GM12865 (cell line): ENCODE results near the gene PRIMA1.

ENCODE experiments used
- DNase-seq: peaks from one replicate; pipeline ENCODE4 v3.0.0; 2010; ENCODE audit warnings: low read depth
- H3K4me3 ChIP-seq: 2 replicates; pipeline ENCODE4 v1.5.1; 2011; ENCODE audit warnings: mild to moderate bottlenecking, low read depth, low read length, control low read depth
- TF ChIP-seq, protein P1 (sequence below): IDR thresholded peaks from 2 replicates; pipeline ENCODE4 v1.5.1; 2011; ENCODE audit warnings: low read length, control low read depth, low read depth, inconsistent platforms; ENCODE audit not compliant: insufficient read depth; ENCODE audit errors: missing control alignments

PRIMA1 gene

DNA sequence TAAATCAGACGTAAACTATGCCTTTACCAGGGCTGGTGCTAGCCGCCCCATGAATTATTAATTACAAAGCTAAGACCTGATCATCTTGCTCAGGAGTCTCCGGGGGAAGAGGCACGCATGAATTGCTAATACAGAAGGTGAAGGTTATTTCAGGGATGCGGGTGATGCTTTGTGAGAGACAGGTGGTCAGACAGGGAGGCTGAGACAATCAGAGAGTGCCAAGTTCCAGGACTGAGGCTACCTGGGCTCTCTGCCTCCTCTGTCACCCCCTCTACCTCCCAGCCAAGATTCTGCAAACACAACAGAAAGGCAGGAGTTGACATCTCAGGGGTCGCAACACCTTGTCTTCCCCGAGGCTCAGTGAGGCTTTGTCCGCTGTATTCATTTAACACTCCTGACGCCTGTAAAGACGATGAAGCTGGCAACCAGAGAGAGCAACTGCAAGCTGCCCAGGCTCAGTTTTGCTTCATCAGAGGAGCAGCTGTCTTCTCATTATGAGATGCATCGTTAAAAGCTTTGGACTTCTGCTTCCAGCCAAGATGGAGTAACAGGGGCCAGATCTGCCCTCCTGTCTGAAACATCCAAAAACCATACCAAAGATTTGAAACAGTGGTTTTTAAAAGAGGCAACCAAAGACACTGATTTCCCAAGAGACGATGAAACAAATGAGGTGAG is 46.6 kb downstream of the PRIMA1 start:
- TF ChIP-seq, protein P1, sequence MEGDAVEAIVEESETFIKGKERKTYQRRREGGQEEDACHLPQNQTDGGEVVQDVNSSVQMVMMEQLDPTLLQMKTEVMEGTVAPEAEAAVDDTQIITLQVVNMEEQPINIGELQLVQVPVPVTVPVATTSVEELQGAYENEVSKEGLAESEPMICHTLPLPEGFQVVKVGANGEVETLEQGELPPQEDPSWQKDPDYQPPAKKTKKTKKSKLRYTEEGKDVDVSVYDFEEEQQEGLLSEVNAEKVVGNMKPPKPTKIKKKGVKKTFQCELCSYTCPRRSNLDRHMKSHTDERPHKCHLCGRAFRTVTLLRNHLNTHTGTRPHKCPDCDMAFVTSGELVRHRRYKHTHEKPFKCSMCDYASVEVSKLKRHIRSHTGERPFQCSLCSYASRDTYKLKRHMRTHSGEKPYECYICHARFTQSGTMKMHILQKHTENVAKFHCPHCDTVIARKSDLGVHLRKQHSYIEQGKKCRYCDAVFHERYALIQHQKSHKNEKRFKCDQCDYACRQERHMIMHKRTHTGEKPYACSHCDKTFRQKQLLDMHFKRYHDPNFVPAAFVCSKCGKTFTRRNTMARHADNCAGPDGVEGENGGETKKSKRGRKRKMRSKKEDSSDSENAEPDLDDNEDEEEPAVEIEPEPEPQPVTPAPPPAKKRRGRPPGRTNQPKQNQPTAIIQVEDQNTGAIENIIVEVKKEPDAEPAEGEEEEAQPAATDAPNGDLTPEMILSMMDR: no peak
- no peak overlapping the region for H3K4me3 ChIP-seq
- DNase-seq: no peak

DNA sequence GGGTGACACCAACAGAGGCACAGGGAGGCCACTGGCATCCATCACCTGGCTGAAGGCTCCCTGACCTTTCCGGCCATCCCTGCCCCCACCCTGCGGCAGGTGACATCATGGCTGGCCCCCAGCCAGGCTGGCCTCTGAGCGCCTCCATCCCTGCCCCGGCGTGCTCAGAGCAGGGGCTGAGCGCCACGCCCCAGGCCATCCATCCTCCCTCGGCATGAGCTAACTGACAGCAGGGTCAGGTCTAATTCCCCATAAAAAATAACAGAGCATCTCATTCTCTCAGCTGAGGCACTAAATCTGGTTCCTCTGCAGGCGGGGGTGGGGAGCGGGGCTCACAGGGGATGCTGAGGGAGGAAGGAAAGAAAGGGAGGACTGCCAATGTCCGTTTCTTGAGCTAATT is 50.7 kb downstream of the PRIMA1 start:
- TF ChIP-seq, protein P1: no peak
- no peak overlapping the region for H3K4me3 ChIP-seq
- no peak for DNase-seq

DNA sequence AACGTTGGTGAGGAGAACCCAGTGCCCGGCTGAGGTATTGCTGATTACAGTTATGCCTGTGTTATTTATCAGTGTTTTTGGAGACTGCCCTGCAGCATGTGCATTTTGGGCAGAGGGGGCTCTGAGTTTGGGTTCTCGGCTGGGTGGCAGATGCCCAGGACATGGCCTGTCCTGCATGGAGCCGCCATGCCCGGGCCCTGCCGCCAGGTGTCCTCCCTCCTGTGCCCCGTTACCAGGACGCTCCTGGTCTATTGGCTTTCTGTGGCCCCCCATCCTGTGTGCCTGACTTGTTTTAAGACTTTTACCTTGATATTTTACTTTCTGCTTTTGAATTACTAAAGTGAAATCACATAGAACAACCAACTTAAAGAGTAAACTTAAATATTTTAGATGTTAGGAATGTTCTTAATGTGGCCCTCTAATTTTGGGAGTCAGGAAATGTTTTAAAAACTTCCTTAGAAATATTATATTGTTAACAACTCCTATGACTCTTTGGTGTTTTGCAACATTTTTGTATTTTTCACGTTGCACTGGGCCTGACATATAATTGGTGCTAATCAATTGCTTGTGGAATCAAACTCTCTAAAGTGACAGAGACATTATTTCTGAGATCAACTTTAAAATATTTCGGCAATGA is 51.8 kb downstream of the PRIMA1 start:
- TF ChIP-seq, protein P1: no peak
- no peak overlapping the region for H3K4me3 ChIP-seq
- peak; percentile 4 for DNase-seq

DNA sequence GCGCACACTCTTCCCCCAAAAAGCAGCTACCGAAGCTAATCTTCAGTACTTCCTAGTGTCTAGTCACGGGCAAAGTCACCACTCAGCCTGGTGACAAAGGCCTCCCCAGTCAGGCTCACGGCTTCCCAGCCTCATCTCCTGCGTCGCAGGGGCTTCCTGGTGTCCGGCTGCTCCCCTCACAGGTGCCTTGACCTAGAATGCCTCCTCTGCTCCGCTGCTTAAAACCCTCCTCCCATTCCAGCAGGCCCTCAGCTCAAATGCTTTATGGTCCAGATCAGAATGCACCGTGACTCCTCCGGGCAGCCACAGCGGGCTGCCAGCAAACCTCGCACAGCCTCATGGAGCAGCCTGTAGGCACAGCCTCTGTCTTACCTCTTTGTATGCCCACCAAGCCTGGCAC is 53.1 kb downstream of the PRIMA1 start:
- no peak overlapping the region for H3K4me3 ChIP-seq

DNA sequence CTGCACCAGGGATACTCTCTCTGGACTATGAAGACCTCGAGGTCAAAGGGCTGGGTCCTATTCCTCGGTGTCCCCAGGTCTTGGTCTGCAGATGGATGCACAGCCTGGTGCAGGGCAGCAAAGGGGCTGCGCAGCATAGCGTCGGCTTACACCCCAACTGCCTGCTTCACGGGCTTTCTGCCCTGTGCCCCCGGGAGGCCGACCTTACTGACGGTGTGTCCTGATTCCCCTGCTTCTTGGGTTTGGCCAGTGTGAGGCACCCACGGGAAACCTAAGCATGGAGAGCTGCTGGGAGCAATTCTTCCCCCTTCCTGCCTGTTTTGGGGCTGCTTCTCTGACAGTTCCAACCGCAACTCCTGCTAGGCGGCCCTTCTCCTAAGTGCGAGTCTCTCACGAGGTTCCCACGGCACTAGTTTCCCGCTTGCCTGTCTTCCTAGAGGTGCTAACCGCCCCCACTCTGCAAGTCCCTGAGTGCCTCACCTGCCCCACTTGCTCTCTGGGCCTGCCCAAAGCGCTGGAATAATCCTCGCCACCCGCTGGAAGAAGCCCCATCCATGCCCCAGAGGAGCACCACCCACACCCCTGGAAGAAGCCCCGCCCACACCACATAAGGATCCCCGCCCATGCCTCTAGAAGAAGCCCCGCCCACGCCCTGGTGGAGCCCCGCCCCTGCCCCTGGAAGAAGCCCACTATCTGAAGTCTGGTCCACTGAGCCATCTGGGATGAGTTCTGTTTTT is 54.0 kb downstream of the PRIMA1 start:
- TF ChIP-seq, protein P1: no peak
- DNase-seq: no peak

More for the DNA sequence above, 53.1 kb downstream of the PRIMA1 start:
- DNase-seq: no peak
- TF ChIP-seq, protein P1: no peak

DNA sequence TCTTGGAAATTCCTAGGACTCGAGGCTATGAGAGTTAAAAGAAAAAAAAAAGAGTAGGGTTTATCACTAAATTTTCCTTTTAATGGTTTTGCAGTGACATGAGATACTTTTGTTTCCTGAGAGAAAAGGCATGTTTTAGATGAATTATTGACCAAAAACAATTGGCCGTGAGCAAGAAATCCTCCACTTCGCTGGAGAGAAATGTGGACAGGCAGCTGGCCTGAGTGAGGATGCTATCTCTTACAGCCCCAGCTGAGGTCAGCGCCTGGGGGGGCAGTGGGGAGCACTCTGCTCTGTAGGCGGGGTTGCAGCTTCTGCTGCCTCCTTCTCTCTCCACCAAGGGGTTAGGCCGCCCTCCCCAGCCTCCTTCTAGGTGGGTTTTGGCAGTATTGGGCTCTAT is 54.7 kb downstream of the PRIMA1 start:
- TF ChIP-seq, protein P1: no peak
- no peak for DNase-seq
- no peak overlapping the region for H3K4me3 ChIP-seq

More for the DNA sequence above, 54.0 kb downstream of the PRIMA1 start:
- H3K4me3 ChIP-seq: no peak overlapping the region
